Epithelial cell of prostate (primary cell): Measurements from ENCODE around the gene SPPL2C.
"Not testable (repeated sequence)": the region's sequence is repeated elsewhere in the genome, so short reads cannot be mapped to it uniquely, and the experiment has no call there.

Experiments
- DNase-seq: peaks from one replicate; pipeline ENCODE4 v3.0.0-alpha.2; 2011; ENCODE audit warnings: low read depth, low spot score
- H3K27ac ChIP-seq: fragments of 450-650 bp; 2 replicates; pipeline ENCODE4 v1.5.1; 2017; ENCODE audit warnings: mild to moderate bottlenecking

Gene SPPL2C

DNA sequence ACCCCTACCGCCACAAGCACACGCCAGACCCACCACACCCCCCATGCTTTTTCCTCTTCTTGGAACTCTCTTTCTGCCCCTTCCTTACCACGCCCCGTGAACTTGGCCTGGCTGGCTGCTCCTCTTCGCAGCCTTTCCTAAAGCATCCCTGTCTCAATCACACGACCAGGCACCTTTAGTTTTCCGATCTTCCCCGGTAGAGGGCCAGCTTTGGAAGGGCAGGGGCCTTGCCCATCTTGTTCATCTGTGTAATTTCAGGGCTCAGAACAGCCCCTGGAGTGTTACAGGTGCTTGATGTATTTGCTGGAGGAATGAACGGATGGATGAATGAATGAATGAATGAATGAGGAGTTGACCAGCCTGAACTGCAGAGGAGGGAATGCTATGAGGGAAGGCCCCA lies 3.7 kb downstream of the SPPL2C start:
- no peak overlapping the region for H3K27ac ChIP-seq
- DNase-seq: no peak

DNA sequence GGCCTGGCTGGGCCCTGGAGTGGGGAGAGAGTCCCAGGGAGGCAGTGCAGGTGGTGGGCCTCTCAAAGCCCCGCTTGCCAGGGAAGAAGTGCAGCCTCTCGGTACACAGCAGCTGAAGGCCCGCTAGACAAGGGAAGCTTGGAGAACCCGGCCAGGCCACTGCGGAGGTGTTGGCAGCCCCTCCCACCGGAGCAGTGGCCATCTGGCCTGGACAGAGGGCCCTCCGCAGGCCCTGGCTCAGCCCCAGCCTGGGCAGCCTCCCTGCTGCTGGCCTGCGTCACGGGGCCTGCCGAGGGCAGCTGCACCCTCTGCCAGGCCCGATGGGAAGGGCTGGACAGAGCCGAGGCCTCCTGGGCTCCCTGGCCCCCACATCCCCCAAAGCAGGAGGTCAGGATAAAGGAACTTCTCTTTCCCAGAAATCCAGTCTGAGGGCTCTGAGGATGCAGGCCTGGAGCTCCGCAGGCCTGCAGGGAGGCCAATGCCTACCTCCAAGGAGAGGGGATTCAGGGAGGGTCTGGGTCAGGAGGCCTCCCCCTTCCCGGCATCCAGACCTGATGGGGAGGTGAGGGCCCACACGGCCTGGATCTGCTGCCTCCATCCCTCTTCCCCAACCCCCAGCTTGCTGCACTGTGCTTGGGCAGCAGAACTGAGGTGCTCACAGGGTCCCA lies 4.3 kb downstream of the SPPL2C start:
- H3K27ac ChIP-seq: no peak overlapping the region
- no peak for DNase-seq

DNA sequence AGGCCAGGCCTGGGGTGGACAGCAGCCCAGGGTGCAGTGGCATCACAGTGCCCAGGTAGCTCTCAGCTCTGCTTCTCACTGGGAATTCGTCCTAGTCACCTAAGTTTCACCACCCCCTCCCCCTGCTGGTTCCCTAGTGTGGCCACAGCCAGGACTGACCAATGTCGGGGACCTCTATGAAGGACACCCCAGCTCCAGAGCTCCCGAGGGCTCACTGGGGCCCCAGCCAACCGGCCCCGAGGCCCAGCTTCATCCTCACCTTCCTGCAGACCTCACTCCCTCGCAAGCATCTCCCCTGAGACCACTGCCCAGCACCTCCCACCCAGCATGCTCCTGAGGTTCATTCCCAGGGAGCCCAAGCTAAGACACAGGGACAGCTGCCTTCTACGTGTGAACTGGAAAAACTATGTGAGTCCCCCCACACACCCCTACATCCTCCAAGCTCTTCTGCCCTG lies 4.9 kb downstream of the SPPL2C start:
- no peak for DNase-seq

DNA sequence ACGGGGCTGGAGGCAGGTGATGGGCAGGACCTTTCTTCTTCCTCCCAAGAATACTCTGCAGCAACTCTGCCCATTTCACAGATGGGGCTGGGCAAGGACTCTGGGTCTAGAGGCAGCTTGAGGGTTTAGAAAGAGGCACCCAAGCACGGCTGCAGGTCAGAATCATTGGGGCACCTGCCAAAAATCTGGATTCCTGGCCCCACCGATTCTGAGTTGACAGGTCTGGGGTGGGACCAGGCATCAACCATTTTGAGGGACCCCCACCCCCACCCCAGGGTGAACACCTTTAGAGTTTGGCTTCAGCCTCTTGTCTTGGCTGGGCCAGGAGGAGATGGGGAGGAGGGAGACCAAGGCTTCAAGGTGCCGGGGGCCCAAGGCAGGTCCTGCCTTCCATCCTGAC lies 5.3 kb downstream of the SPPL2C start:
- no peak overlapping the region for H3K27ac ChIP-seq
- no peak for DNase-seq

More for the DNA sequence above, 4.9 kb downstream of the SPPL2C start:
- H3K27ac ChIP-seq: no peak overlapping the region

DNA sequence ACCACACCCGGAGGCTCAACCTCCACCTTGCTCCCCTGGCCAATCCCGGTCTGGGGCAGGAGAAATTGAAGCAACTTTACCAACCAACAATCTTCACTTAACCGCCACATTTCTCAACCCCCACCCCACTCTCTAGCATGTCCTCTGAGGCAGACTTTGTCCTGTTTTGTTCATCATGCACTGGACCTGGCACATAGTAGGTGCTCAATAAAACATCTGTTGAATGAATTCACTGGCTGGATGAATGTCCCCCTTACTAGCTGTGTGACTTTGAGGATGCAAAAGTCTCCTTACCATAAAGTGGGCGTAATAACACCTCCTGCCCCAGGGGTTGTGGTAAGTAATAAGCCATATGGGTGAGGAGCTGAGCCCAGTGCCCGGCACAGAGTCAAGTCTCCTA lies 5.8 kb downstream of the SPPL2C start:
- no peak for DNase-seq
- H3K27ac ChIP-seq: no peak overlapping the region

DNA sequence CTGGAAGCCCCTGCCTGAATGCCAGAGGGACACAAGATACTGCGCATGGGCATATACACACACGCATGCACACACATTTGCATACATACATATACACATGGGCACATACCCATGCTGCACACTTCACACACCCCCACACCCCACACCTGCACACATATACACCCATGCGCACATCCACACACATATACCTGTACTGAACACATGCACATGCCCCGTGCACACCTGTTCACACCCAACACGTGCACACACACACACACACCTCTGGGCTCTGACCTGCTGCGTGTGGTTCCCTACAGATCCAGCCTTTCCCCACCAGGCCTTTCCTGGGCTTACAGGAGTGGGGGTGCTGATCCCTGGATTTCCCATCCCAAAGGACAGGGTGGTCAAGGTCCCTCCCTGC lies 6.3 kb downstream of the SPPL2C start:
- no peak for DNase-seq
- H3K27ac ChIP-seq: no peak overlapping the region

DNA sequence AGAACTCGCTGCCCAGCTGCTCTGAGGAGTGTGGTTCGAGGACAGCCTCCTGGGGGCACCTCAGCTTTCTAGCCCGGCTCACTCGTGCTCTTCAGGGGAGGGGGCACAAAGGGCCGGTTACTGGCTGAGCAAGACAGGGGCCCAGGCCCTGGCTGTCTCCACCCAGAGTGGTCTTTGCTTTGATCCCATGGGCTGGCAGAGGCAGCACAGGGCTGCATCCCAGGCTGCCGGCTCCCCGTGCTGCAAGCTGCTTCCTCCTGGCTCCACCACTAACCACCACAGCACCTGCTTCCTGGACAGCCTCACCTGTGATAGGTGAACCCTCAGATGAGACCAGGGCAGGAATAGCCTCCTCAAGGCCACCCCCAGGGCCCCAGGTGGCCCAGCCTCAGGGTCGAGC lies 6.8 kb downstream of the SPPL2C start:
- H3K27ac ChIP-seq: no peak overlapping the region
- no peak for DNase-seq

DNA sequence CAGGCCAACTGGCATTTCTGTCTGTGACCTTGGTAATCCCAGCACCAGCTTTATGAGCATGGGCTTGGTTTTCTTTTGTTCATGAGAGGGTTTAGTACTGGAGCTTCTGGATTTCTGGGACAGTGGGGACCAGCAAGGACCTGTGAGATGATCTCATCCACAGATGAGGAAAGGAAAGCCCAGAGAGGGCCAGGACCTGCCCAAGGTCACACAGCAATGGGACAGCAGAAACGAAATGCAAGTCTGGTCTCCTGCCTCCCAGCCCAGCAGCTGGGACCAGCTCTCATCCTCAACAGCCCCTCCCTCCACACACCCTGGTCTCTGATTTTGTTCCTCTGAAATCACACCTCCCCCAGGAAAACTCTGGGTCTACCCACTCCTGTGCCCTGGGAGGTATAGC lies 7.2 kb downstream of the SPPL2C start:
- DNase-seq: no peak
- H3K27ac ChIP-seq: no peak overlapping the region

DNA sequence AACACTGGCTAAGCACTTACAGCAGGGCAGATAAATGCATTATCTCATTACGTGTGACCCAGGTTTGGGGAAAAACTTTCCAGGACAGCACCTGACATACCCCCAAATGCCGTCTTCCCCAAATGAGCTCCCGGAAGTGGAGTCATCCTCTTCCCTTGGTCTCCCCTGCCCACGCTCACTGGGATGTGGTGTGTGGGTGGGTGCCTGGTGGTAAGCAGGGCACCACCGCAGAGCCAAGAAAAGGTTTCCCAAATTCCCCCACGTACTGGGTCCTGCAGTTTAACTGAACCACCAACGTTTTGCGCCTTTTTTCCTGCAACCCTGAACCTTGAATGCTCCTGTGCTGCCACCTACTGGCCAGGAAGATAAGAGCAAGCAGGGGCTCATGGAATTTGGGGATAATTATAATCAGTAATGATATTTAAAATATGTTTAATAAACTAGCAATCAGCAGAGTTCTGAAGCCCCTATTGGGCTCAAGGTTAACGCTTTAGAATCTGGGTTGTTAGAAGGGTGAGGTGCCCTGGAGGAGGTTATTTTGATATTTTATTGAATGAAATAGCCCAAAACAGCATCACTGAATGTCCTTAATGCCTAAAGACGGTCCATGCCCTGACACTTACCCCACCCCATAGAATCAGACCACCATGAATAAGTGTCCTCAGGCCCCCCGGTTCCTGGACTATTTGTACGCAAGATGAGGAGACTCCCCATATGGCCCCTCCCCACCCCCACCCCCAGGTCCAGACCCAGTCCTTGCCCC lies 8.0 kb downstream of the SPPL2C start:
- no peak for DNase-seq
- H3K27ac ChIP-seq: no peak overlapping the region

DNA sequence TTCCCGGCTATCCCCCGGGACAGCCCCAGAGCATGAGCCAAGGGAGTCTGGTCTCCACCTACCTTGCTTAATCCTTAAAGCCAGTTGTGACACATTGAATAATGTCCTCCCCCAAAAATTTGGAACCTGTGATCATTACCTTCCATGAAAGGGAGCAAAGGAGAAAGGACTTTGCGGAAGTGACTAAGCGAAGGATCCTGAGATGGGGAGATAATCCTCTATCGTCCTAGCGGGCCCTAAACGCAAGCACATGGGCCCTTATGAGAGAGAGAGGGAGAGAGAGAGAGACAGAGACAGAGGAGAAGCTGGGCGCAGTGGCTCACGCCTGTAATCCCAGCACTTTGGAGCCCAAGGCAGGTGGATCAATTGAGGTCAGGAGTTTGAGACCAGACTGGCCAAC lies 9.5 kb downstream of the SPPL2C start:
- no peak overlapping the region for H3K27ac ChIP-seq
- DNase-seq: no peak

DNA sequence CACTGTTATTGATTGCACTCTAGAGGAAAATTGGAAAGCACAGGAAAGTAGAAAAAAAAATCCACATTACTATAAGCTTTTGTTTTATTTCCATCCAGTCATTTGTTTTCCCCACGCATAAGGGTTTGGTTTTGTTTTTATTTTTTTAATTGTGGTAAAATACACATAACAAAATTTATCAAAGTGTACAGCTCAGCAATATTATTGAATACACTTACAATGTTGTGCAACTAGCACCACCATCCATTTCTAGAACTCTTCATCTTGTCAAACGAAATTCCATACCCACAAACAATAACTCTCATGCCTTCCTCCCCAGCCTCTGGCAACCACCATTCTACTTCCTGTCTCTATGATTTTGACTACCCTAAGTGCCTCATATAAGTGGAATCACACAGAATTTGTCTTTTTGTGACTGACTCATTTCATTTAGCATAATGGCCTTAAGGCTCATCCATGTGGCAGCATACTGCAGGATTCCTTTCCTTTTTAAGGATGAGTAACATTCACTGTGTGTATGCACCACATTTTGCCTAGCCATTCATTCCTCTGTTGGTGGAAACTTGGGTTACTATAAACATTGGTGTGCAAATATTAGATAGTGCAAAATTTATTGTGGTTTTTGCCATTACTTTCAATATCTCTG lies 11.1 kb downstream of the SPPL2C start:
- DNase-seq: no peak
- H3K27ac ChIP-seq: no peak overlapping the region

DNA sequence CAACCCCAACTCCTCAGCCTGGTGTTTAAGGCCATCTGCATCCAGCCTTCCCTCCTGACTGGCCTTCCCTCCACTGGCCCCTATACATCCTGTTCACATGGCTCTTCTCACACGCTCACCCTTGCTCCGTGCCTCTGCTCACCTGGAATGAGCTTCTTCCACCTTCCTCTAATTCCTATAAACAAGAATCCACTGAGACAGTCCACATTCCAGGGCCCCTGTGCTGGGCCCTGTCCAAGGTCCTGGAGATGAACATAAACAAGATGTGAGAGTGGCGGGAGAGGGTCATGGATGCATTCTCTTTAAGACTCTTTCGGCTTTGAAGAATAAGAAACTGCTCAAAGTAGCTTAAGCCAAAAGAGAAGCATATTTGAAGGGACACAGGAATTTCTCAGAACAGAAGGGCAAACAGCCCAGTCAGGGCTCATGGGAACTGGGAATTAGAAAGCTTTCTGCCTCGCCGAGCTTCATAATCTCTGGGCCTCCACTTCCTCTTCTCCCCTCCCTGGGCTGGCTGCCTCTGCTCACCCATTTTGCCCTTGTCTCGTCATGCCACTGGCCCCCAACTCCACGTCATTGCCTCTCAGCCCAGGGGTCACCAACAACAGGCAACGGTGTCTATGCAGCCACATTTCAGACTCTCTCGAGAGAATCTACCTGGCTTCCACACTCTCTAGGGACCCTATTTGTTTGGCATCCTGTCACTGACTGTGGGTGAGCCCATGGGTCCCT lies 13.5 kb downstream of the SPPL2C start:
- DNase-seq: no peak
- no peak overlapping the region for H3K27ac ChIP-seq

DNA sequence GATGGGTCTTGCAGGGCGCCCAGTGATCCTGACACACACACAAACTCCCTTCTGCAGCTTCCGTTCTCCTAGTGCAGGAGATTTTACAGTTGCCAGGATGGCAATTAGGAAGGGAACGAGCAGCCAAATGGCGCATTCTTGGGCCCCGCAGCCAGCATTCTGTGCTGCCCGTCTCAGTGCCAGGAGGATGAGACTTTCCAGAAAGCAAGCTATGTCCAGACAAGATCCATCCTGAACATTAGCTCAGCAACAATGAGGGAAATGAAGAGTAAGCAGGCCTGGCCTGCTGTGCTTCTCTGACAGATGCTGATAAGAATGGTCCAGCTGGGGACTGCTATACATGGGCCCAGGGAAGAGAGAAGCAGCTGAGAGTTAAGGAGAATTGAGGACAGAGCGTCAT lies 16.5 kb downstream of the SPPL2C start:
- no peak overlapping the region for H3K27ac ChIP-seq
- DNase-seq: no peak

DNA sequence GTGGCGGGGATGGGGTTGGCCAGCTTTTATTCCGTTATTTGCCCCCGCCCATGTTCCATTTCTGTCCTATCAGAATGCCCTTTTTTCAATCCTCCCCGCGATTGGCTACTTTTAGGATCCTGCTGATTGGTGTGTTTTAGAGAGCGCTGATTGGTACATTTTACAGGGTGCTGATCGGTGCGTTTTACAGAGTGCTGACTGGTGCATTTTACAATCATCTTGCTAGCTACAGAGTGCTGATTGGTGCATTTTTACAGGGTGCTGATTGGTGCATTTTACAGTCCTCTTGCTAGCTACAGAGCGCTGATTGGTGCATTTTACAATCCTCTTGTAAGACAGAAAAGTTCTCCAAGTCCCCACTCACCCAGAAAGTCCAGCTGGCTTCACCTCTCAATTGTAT lies 17.4 kb downstream of the SPPL2C start:
- not testable (repeated sequence) for DNase-seq, H3K27ac ChIP-seq

DNA sequence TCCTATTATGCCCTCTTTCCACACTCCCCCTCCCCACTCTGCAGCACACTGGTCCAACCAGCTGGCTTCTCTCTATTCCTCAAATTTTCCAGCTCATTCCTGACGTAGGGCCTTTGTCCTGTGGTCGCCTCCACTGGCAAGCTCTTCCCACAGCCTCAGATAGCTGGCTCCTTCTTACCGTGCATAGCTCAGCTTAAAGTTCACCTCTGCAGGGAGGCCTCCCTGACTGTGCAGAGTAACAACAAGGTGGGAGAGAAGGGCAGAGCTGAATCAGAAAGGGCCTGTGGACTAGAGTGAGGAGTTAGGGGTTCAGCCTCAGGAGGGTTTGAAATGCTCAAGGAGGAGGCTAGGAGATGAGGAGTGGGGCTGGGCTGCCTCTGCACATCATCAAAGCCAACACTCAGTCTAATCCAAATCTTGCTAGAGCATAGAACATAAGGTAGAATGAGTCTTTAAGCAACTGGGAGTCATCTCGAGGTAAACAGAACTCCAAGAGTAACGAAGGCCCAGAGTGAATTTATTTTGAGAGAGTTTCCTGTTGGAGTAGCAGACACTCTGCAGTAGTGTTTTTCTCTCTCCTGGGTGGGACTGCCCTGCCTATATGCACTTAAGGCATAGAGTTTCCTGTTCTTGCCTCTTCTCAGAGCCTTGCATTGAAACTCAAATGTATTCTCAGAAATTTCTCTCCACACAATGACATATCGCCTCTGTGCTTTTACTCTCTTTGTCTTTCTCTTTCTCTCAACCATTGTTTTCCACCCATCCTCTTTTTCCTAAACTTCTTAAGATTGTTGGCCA lies 19.4 kb downstream of the SPPL2C start:
- no peak for DNase-seq
- H3K27ac ChIP-seq: no peak overlapping the region

DNA sequence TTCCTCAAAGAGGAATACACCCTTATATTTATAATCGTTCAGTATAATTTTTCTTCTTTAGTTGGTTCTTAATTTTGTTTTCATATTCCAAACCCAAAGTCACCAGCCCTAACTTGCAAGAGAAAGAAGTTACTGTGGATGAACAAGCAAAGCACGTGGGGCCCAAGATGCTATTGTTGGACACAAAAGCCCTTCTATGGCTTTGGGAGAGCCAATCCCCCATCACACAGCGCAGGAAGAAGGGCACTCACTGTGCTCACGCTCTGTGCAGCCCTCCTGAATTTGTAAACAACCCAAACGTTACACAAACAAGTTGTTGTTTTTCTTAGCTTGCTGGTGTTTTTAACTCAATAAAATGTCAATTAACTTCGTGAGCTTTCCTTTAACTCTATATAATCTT lies 22.5 kb downstream of the SPPL2C start:
- no peak overlapping the region for H3K27ac ChIP-seq
- DNase-seq: no peak

DNA sequence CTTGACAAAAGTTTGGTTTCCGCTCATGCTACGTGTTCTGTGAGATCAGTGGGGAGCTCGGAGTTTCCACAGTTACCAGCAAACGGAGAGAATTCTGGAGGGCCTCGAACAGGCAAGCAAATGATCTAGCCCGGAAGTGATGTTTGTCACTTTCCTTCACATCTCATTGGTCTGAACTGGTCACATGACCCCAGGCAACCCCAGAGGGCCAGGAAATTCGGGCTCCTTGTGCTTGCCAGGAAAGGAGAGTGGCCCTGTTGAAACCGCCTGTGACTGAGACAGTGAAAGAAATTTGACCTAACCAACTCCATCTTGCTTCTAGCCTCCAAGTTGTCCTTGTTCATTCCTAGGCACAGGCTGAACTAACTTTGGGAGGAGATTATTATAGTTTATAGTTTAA lies 23.0 kb downstream of the SPPL2C start:
- H3K27ac ChIP-seq: no peak overlapping the region
- DNase-seq: no peak

DNA sequence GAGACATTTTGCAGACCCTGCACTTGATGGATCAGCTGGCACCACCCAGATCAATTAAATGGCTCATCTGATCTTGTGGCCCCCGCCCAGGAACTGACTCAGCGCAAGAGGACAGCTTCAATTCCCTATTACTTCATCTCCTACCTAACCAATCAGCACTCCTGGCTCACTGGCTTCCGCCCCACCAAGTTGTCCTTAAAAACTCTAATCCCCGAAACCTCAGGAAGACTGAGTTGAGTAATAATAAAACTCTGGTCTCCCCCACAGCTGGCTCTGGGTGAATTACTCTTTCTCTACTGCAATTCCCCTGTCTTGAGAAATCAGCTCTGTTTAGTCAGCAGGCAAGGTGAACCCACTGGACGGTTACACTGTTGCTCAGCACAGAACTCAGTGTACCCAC lies 23.6 kb downstream of the SPPL2C start:
- H3K27ac ChIP-seq: no peak overlapping the region
- no peak for DNase-seq

DNA sequence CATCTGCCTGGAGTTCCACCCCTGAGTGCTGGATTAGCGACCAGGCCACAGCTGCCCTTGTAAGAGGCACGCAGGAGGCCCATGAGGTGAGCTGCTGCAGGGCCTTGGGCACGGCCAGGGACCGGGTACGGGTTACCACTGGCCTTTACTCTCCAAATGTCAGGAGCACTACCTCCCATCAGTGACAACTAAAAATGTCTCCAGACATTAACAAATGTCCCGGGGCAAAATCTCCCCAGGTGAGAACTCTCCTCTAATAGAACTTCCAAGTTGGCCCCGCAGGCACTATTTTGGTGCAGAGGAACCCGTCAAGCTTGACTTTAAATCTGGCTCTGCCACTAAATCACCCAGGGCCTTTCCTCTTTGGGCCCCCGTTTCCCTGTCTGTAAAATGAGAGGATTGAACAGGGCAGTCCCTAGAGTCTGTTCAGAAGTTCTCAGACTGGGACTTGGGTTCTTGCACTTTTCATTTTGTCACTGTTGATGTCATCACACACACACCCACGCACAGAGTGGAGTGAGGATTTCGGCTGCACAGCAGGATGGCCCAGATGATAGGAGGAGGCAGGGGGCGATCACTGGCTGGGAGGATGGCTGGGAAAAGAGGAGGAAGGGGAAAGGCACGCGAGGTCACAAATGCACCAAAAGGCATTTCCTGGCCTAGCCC lies 25.1 kb downstream of the SPPL2C start:
- no peak for DNase-seq

More for the DNA sequence above, 25.1 kb downstream of the SPPL2C start:
- no peak overlapping the region for H3K27ac ChIP-seq
